ENCODE results near the gene IL4R.

- TF ChIP-seq, protein P1, sequence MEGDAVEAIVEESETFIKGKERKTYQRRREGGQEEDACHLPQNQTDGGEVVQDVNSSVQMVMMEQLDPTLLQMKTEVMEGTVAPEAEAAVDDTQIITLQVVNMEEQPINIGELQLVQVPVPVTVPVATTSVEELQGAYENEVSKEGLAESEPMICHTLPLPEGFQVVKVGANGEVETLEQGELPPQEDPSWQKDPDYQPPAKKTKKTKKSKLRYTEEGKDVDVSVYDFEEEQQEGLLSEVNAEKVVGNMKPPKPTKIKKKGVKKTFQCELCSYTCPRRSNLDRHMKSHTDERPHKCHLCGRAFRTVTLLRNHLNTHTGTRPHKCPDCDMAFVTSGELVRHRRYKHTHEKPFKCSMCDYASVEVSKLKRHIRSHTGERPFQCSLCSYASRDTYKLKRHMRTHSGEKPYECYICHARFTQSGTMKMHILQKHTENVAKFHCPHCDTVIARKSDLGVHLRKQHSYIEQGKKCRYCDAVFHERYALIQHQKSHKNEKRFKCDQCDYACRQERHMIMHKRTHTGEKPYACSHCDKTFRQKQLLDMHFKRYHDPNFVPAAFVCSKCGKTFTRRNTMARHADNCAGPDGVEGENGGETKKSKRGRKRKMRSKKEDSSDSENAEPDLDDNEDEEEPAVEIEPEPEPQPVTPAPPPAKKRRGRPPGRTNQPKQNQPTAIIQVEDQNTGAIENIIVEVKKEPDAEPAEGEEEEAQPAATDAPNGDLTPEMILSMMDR (IDR thresholded peaks at IDR 0.05): no peak
- TF ChIP-seq POLR2A (IDR thresholded peaks at IDR 0.05): no peak
- no peak for TF ChIP-seq EP300 (IDR thresholded peaks at IDR 0.05)
These were observed 66.1 kb downstream of the IL4R start for GRCh38 chr16:27379919-27380318.
